ENCODE measurements around the gene DRAXIN.
A peak's percentile ranks its signal among the peaks of the same experiment; 100 is the strongest.

The DRAXIN gene

GRCh38 chr1:11741482-11741881, 50.0 kb downstream of the DRAXIN start:
- Histone ChIP-seq H3K27ac (replicated peaks; ENCODE audit: low read length) (no peak overlapping the region), H3K23ac (ENCODE audit: low read depth, low read length, poor library complexity) (no peak overlapping the region), H2AFZ (ENCODE audit: low read length) (no peak overlapping the region), H3K36me3 (replicated peaks in 1 of 2; ENCODE audit: control insufficient read depth in 2 of 2, insufficient read depth in 2 of 2, low read length in 2 of 2) (peaks cover 2 to 10% of the 10 kb centered on the region in 2 donors), H2BK5ac (ENCODE audit: low read length) (no peak overlapping the region), H3K4ac (ENCODE audit: low read length) (no peak overlapping the region), H2AK5ac (ENCODE audit: low read depth, low read length) (no peak overlapping the region), H3K4me2 (ENCODE audit: insufficient read depth, low read length, poor library complexity, severe bottlenecking) (no peak overlapping the region), H3K14ac (ENCODE audit: low read length) (no peak overlapping the region), H2BK12ac (ENCODE audit: low read length) (no peak overlapping the region), H3K18ac (ENCODE audit: low read length) (no peak overlapping the region), H3K27me3 (ENCODE audit: control insufficient read depth in 3 of 3, insufficient read depth in 3 of 3, low read depth in 1 of 3, low read length in 3 of 3) (no peaks in the 10 kb centered on the region), H2BK120ac (ENCODE audit: low read depth, low read length) (no peak overlapping the region), H3K9me3 (replicated peaks in 1 of 2; ENCODE audit: control insufficient read depth in 2 of 2, insufficient read depth in 1 of 2, low read depth in 1 of 2, low read length in 2 of 2) (no peaks in the 10 kb centered on the region), H4K8ac (ENCODE audit: low read depth, low read length) (no peak overlapping the region), H3K4me3 (ENCODE audit: low read length in 2 of 2) (no peak overlapping the region), H3K9ac (ENCODE audit: low read depth, low read length, poor library complexity) (no peak overlapping the region), H2BK15ac (ENCODE audit: low read length) (no peak overlapping the region), H4K91ac (ENCODE audit: low read depth, low read length, poor library complexity) (no peak overlapping the region), H3K4me1 (ENCODE audit: control insufficient read depth in 2 of 2, insufficient read depth in 1 of 2, low read depth in 1 of 2, low read length in 2 of 2) (peaks cover 8 to 11% of the 10 kb centered on the region in 2 donors), H3K79me1 (ENCODE audit: low read depth, low read length) (no peaks in the 10 kb centered on the region)
- no CpG with 5 or more reads among the region's 4 CpGs for WGBS, 2 donors (ENCODE audit: extremely low coverage in 2 of 2, insufficient read length in 2 of 2, insufficient replicate concordance in 1 of 2)
- no peak for DNase-seq (ENCODE audit: low spot score)

GRCh38 chr1:11741919-11742558, 50.5 kb downstream of the DRAXIN start:
- Histone ChIP-seq H2BK15ac (ENCODE audit: low read length) (no peak overlapping the region), H3K4me1 (ENCODE audit: control insufficient read depth in 2 of 2, insufficient read depth in 1 of 2, low read depth in 1 of 2, low read length in 2 of 2) (peaks cover 5 to 8% of the 10 kb centered on the region in 2 donors), H3K4me3 (ENCODE audit: low read length in 2 of 2) (no peak overlapping the region), H2BK12ac (ENCODE audit: low read length) (no peak overlapping the region), H3K14ac (ENCODE audit: low read length) (no peak overlapping the region), H3K9me3 (replicated peaks in 1 of 2; ENCODE audit: control insufficient read depth in 2 of 2, insufficient read depth in 1 of 2, low read depth in 1 of 2, low read length in 2 of 2) (no peaks in the 10 kb centered on the region), H3K79me1 (ENCODE audit: low read depth, low read length) (no peaks in the 10 kb centered on the region), H3K36me3 (replicated peaks in 1 of 2; ENCODE audit: control insufficient read depth in 2 of 2, insufficient read depth in 2 of 2, low read length in 2 of 2) (peaks cover 3 to 13% of the 10 kb centered on the region in 2 donors), H2BK5ac (ENCODE audit: low read length) (no peak overlapping the region), H4K8ac (ENCODE audit: low read depth, low read length) (no peak overlapping the region), H4K91ac (ENCODE audit: low read depth, low read length, poor library complexity) (no peak overlapping the region), H3K27ac (replicated peaks; ENCODE audit: low read length) (no peak overlapping the region), H3K9ac (ENCODE audit: low read depth, low read length, poor library complexity) (no peak overlapping the region), H3K27me3 (ENCODE audit: control insufficient read depth in 3 of 3, insufficient read depth in 3 of 3, low read depth in 1 of 3, low read length in 3 of 3) (no peaks in the 10 kb centered on the region), H3K23ac (ENCODE audit: low read depth, low read length, poor library complexity) (no peak overlapping the region), H2AK5ac (ENCODE audit: low read depth, low read length) (no peak overlapping the region), H3K4me2 (ENCODE audit: insufficient read depth, low read length, poor library complexity, severe bottlenecking) (no peak overlapping the region), H3K18ac (ENCODE audit: low read length) (no peak overlapping the region), H3K4ac (ENCODE audit: low read length) (no peak overlapping the region), H2AFZ (ENCODE audit: low read length) (no peak overlapping the region), H2BK120ac (ENCODE audit: low read depth, low read length) (no peak overlapping the region)
- WGBS, 2 donors (ENCODE audit: extremely low coverage in 2 of 2, insufficient read length in 2 of 2, insufficient replicate concordance in 1 of 2), result no CpG with 5 or more reads among the region's 5 CpGs
- no peak for DNase-seq (ENCODE audit: low spot score)

- Histone ChIP-seq H3K27me3 (ENCODE audit: control insufficient read depth in 3 of 3, insufficient read depth in 3 of 3, low read depth in 1 of 3, low read length in 3 of 3) (no peaks in the 10 kb centered on the region), H3K4me3 (ENCODE audit: low read length in 2 of 2) (no peak overlapping the region), H2AK5ac (ENCODE audit: low read depth, low read length) (no peak overlapping the region), H3K14ac (ENCODE audit: low read length) (no peak overlapping the region), H3K18ac (ENCODE audit: low read length) (peak overlapping the region; percentile 16), H3K4me2 (ENCODE audit: insufficient read depth, low read length, poor library complexity, severe bottlenecking) (no peak overlapping the region), H3K79me1 (ENCODE audit: low read depth, low read length) (peaks cover 4% of the 10 kb centered on the region), H2BK12ac (ENCODE audit: low read length) (no peak overlapping the region), H3K4ac (ENCODE audit: low read length) (no peak overlapping the region), H4K8ac (ENCODE audit: low read depth, low read length) (no peak overlapping the region), H3K27ac (replicated peaks; ENCODE audit: low read length) (no peak overlapping the region), H3K4me1 (ENCODE audit: control insufficient read depth in 2 of 2, insufficient read depth in 1 of 2, low read depth in 1 of 2, low read length in 2 of 2) (peaks cover 0 to 5% of the 10 kb centered on the region in 2 donors), H4K91ac (ENCODE audit: low read depth, low read length, poor library complexity) (no peak overlapping the region), H3K36me3 (replicated peaks in 1 of 2; ENCODE audit: control insufficient read depth in 2 of 2, insufficient read depth in 2 of 2, low read length in 2 of 2) (peaks cover 11 to 21% of the 10 kb centered on the region in 2 donors), H2AFZ (ENCODE audit: low read length) (no peak overlapping the region), H2BK5ac (ENCODE audit: low read length) (no peak overlapping the region), H2BK120ac (ENCODE audit: low read depth, low read length) (no peak overlapping the region), H2BK15ac (ENCODE audit: low read length) (no peak overlapping the region), H3K9me3 (replicated peaks in 1 of 2; ENCODE audit: control insufficient read depth in 2 of 2, insufficient read depth in 1 of 2, low read depth in 1 of 2, low read length in 2 of 2) (no peaks in the 10 kb centered on the region), H3K9ac (ENCODE audit: low read depth, low read length, poor library complexity) (no peak overlapping the region), H3K23ac (ENCODE audit: low read depth, low read length, poor library complexity) (no peak overlapping the region)
- no CpG with 5 or more reads among the region's 9 CpGs for WGBS, 2 donors (ENCODE audit: extremely low coverage in 2 of 2, insufficient read length in 2 of 2, insufficient replicate concordance in 1 of 2)
- DNase-seq (ENCODE audit: low spot score), result no peak
Measured at GRCh38 chr1:11744287-11744686, 52.8 kb downstream of the DRAXIN start.

GRCh38 chr1:11746092-11746491, 54.6 kb downstream of the DRAXIN start:
- Histone ChIP-seq H3K9ac (ENCODE audit: low read depth, low read length, poor library complexity) (no peak overlapping the region), H2BK15ac (ENCODE audit: low read length) (no peak overlapping the region), H4K91ac (ENCODE audit: low read depth, low read length, poor library complexity) (no peak overlapping the region), H3K23ac (ENCODE audit: low read depth, low read length, poor library complexity) (no peak overlapping the region), H2BK12ac (ENCODE audit: low read length) (no peak overlapping the region), H3K36me3 (replicated peaks in 1 of 2; ENCODE audit: control insufficient read depth in 2 of 2, insufficient read depth in 2 of 2, low read length in 2 of 2) (peaks cover 22 to 35% of the 10 kb centered on the region in 2 donors), H3K4ac (ENCODE audit: low read length) (no peak overlapping the region), H3K79me1 (ENCODE audit: low read depth, low read length) (peaks cover 4% of the 10 kb centered on the region), H3K9me3 (replicated peaks in 1 of 2; ENCODE audit: control insufficient read depth in 2 of 2, insufficient read depth in 1 of 2, low read depth in 1 of 2, low read length in 2 of 2) (no peaks in the 10 kb centered on the region), H3K4me3 (ENCODE audit: low read length in 2 of 2) (no peak overlapping the region), H2BK120ac (ENCODE audit: low read depth, low read length) (no peak overlapping the region), H3K4me1 (ENCODE audit: control insufficient read depth in 2 of 2, insufficient read depth in 1 of 2, low read depth in 1 of 2, low read length in 2 of 2) (no peaks in the 10 kb centered on the region), H2AK5ac (ENCODE audit: low read depth, low read length) (no peak overlapping the region), H3K27ac (replicated peaks; ENCODE audit: low read length) (no peak overlapping the region), H2BK5ac (ENCODE audit: low read length) (no peak overlapping the region), H3K18ac (ENCODE audit: low read length) (no peak overlapping the region), H2AFZ (ENCODE audit: low read length) (no peak overlapping the region), H3K27me3 (ENCODE audit: control insufficient read depth in 3 of 3, insufficient read depth in 3 of 3, low read depth in 1 of 3, low read length in 3 of 3) (no peaks in the 10 kb centered on the region), H3K4me2 (ENCODE audit: insufficient read depth, low read length, poor library complexity, severe bottlenecking) (no peak overlapping the region), H3K14ac (ENCODE audit: low read length) (no peak overlapping the region), H4K8ac (ENCODE audit: low read depth, low read length) (no peak overlapping the region)
- DNase-seq (ENCODE audit: low spot score), result no peak
- WGBS, 2 donors (ENCODE audit: extremely low coverage in 2 of 2, insufficient read length in 2 of 2, insufficient replicate concordance in 1 of 2), result no CpG with 5 or more reads among the region's 6 CpGs
